Fibroblast of lung (primary cell): Measurements from ENCODE around the gene LRG1. TPM values are rescaled to one million over a fixed set of nuclear protein-coding genes. Genes with fewer than 3 reads are reported as not detected.

Experiments
- DNase-seq, 2 donors: peaks; one replicate each; pipeline versions ENCODE4 v3.0.0 to v3.0.0-alpha.2; 2010; ENCODE audit warnings: low read depth in 2 of 2
- H2AFZ ChIP-seq: 2 replicates; pipeline ENCODE4 v1.5.1; 2012; ENCODE audit warnings: low read length, control low read depth, inconsistent platforms
- H3K27ac ChIP-seq: 2 replicates; pipeline ENCODE4 v1.5.1; 2011; ENCODE audit warnings: low read length, control low read depth; ENCODE audit not compliant: insufficient read depth
- H3K27me3 ChIP-seq: 2 replicates; pipeline ENCODE4 v1.5.1; 2011; ENCODE audit warnings: mild to moderate bottlenecking, low read length; ENCODE audit not compliant: control insufficient read depth, insufficient read depth
- H3K36me3 ChIP-seq: 2 replicates; pipeline ENCODE4 v1.5.1; 2011; ENCODE audit warnings: low read length; ENCODE audit not compliant: control insufficient read depth, insufficient read depth
- H3K4me1 ChIP-seq: 2 replicates; pipeline ENCODE4 v1.5.1; 2011; ENCODE audit warnings: low read length; ENCODE audit not compliant: control insufficient read depth, insufficient read depth; ENCODE audit errors: extremely low read depth
- H3K4me2 ChIP-seq: 2 replicates; pipeline ENCODE4 v1.5.1; 2011; ENCODE audit warnings: low read length, control low read depth; ENCODE audit not compliant: insufficient read depth; ENCODE audit errors: extremely low read depth
- H3K4me3 ChIP-seq, 4 experiments: fragments of 200-600 bp in 1 of 4; sonication (generic) in 1 of 4; replicated peaks in 1 of 4; 2 replicates each; pipeline ENCODE4 v1.5.1; 2011 to 2016; ENCODE audit warnings: low read length in 4 of 4, low read depth in 3 of 4, mild to moderate bottlenecking in 3 of 4, control low read depth in 2 of 4, inconsistent platforms in 1 of 4, mixed read lengths in 1 of 4; ENCODE audit not compliant: insufficient read depth in 1 of 4; ENCODE audit errors: control extremely low read depth in 1 of 4
- H3K79me2 ChIP-seq: 2 replicates; pipeline ENCODE4 v1.5.1; 2012; ENCODE audit warnings: mild to moderate bottlenecking, low read length, inconsistent platforms; ENCODE audit not compliant: control insufficient read depth, insufficient read depth
- H3K9ac ChIP-seq: 2 replicates; pipeline ENCODE4 v1.5.1; 2011; ENCODE audit warnings: mild to moderate bottlenecking, low read length, control low read depth; ENCODE audit not compliant: insufficient read depth
- H3K9me3 ChIP-seq: 2 replicates; pipeline ENCODE4 v1.5.1; 2012; ENCODE audit warnings: low read depth, low read length; ENCODE audit not compliant: control insufficient read depth, insufficient read depth
- H4K20me1 ChIP-seq: 2 replicates; pipeline ENCODE4 v1.5.1; 2011; ENCODE audit warnings: low read length; ENCODE audit not compliant: control insufficient read depth, insufficient read depth; ENCODE audit errors: extremely low read depth
- CTCF ChIP-seq, 2 donors: IDR thresholded peaks in 1 of 2; conservative IDR thresholded peaks in 1 of 2; 1 replicate in 1 of 2; 2 replicates in 1 of 2; pipeline ENCODE4 v1.5.1; 2011 to 2012; ENCODE audit warnings: low read length in 2 of 2, control low read depth in 1 of 2, inconsistent platforms in 1 of 2, low read depth in 1 of 2, mild to moderate bottlenecking in 1 of 2
- EZH2 ChIP-seq: IDR thresholded peaks from 2 replicates; pipeline ENCODE4 v1.5.1; 2012; ENCODE audit warnings: low read length, control low read depth, mild to moderate bottlenecking; ENCODE audit errors: missing control alignments
- polyA plus RNA-seq, 2 donors: library from polyadenylated mRNA; depleted of rRNA in 1 of 2; stranded (reverse) in 1 of 2; unstranded in 1 of 2; fragments of >200 nt; gene quantifications; 2 replicates each; pipeline ENCODE4 v1.2.1, GENCODE V29; 2011 to 2012; ENCODE audit warnings: missing spikeins in 1 of 2
- total RNA-seq: library from RNA; depleted of rRNA; stranded (reverse); fragments of >200 nt; gene quantifications from 2 replicates; pipeline ENCODE4 v1.2.1, GENCODE V29; 2014

The LRG1 gene
- total and polyA plus RNA-seq, 2 donors (not counting 1 experiment from before 2014, with no cell fraction given) = 0.10 TPM; not detected in 1

GRCh38 chr19:4584670-4585460, 45.0 kb upstream of the LRG1 start:
- Histone ChIP-seq H3K4me3 (peak overlapping the region in 1 of 4 experiments; percentile 52), H3K4me1 (no peaks in the 10 kb centered on the region), H3K27ac (no peak overlapping the region), H3K27me3 (peaks cover 37% of the 10 kb centered on the region), H3K9ac (no peak overlapping the region), H2AFZ (no peak overlapping the region), H3K4me2 (no peak overlapping the region), H3K9me3 (no peaks in the 10 kb centered on the region), H4K20me1 (no peaks in the 10 kb centered on the region), H3K36me3 (no peaks in the 10 kb centered on the region), H3K79me2 (no peaks in the 10 kb centered on the region)
- DNase-seq = no peak
- TF ChIP-seq EZH2 (no peak), CTCF (conservative IDR thresholded peaks at IDR 0.05 in 1 of 2, IDR thresholded peaks at IDR 0.05 in 1 of 2; ENCODE audit: low read depth in 1 of 2, low read length in 2 of 2) (no peak)

- peak in 1 of 2 donors; percentile 50 for DNase-seq
- Histone ChIP-seq H3K36me3 (no peaks in the 10 kb centered on the region), H3K4me1 (no peaks in the 10 kb centered on the region), H3K27me3 (peaks cover 44% of the 10 kb centered on the region), H3K9ac (no peak overlapping the region), H4K20me1 (no peaks in the 10 kb centered on the region), H3K27ac (no peak overlapping the region), H3K9me3 (no peaks in the 10 kb centered on the region), H3K79me2 (no peaks in the 10 kb centered on the region), H3K4me2 (peak overlapping the region; percentile 59), H3K4me3 (peak overlapping the region in 2 of 4 experiments; percentile 34 to 52), H2AFZ (no peak overlapping the region)
- TF ChIP-seq CTCF (conservative IDR thresholded peaks at IDR 0.05 in 1 of 2, IDR thresholded peaks at IDR 0.05 in 1 of 2; ENCODE audit: low read depth in 1 of 2, low read length in 2 of 2) (no peak), EZH2 (no peak)
These were observed 44.3 kb upstream of the LRG1 start for GRCh38 chr19:4583961-4584669.
